Endothelial cell of hepatic sinusoid (primary cell): ENCODE measurements around the gene ZNF746.

Experiments
- in situ Hi-C: cut with HindIII; loops from 2 replicates; pipeline ENCODE4 v1.10.0; 2017; ENCODE audit warnings: low sequenced_read_pairs

The ZNF746 gene

GRCh38 chr7:149490083-149490760 lies 7.4 kb downstream of the ZNF746 start:
- in situ Hi-C loops: no loop called here

- in situ Hi-C loops: no loop called here
Observed at GRCh38 chr7:149489391-149490024, 8.1 kb downstream of the ZNF746 start.

GRCh38 chr7:149479568-149479967 lies 18.0 kb downstream of the ZNF746 start:
- in situ Hi-C loops: no loop called here

GRCh38 chr7:149478754-149479153 lies 18.9 kb downstream of the ZNF746 start:
- in situ Hi-C loops: no loop called here

- in situ Hi-C loops: no loop called here
Observed at GRCh38 chr7:149477494-149478443, 19.8 kb downstream of the ZNF746 start.

GRCh38 chr7:149476791-149477190 lies 20.8 kb downstream of the ZNF746 start:
- in situ Hi-C loops: no loop called here

GRCh38 chr7:149475121-149476045 lies 22.2 kb downstream of the ZNF746 start:
- in situ Hi-C loops: no loop called here

- in situ Hi-C loops: no loop called here
Observed at GRCh38 chr7:149474309-149475120, 23.1 kb downstream of the ZNF746 start.

GRCh38 chr7:149473251-149473650 lies 24.4 kb downstream of the ZNF746 start:
- in situ Hi-C loops: no loop called here

- in situ Hi-C loops: no loop called here
Observed at GRCh38 chr7:149471289-149471953, 26.2 kb downstream of the ZNF746 start.

- in situ Hi-C loops: no loop called here
Observed at GRCh38 chr7:149469806-149470205, 27.8 kb downstream of the ZNF746 start.

- in situ Hi-C loops: no loop called here
Observed at GRCh38 chr7:149468208-149468607, 29.4 kb downstream of the ZNF746 start.

GRCh38 chr7:149467321-149467859 lies 30.2 kb downstream of the ZNF746 start:
- in situ Hi-C loops: no loop called here

GRCh38 chr7:149466364-149466763 lies 31.2 kb downstream of the ZNF746 start:
- in situ Hi-C loops: no loop called here

GRCh38 chr7:149463500-149464161 lies 34.0 kb downstream of the ZNF746 start:
- in situ Hi-C loops: no loop called here

- in situ Hi-C loops: no loop called here
Observed at GRCh38 chr7:149462101-149462520, 35.5 kb downstream of the ZNF746 start.

- in situ Hi-C loops: no loop called here
Observed at GRCh38 chr7:149460493-149461277, 36.9 kb downstream of the ZNF746 start, which contains the start of gene ZNF777. ZNF777 (minus strand) TSS chr7:149461062; CDS start chr7:149456022, 5,040 bp downstream.
